KMS-11 (cell line): ENCODE measurements around the gene PGAM2.

ENCODE experiments used
- H2AFZ ChIP-seq: fragments of 200-600 bp; sonication (generic); 2 replicates; pipeline ENCODE4 v1.6.1; 2016; ENCODE audit warnings: antibody characterized with exemption, mixed run types, low read depth
- H3K27ac ChIP-seq: fragments of 200-600 bp; sonication (generic); 2 replicates; pipeline ENCODE4 v1.6.1; 2016; ENCODE audit warnings: mild to moderate bottlenecking, mixed run types
- H3K27me3 ChIP-seq: fragments of 200-600 bp; sonication (generic); 2 replicates; pipeline ENCODE4 v1.6.1; 2017; ENCODE audit warnings: mild to moderate bottlenecking, low read depth, mixed run types, moderate library complexity; ENCODE audit not compliant: insufficient read depth
- H3K36me3 ChIP-seq: fragments of 200-600 bp; sonication (generic); 2 replicates; pipeline ENCODE4 v1.6.1; 2017; ENCODE audit warnings: mild to moderate bottlenecking, mixed run types; ENCODE audit not compliant: insufficient read depth
- H3K4me1 ChIP-seq: fragments of 200-600 bp; sonication (generic); 2 replicates; pipeline ENCODE4 v1.6.1; 2016; ENCODE audit warnings: mild to moderate bottlenecking, low read depth, mixed run types; ENCODE audit not compliant: poor library complexity, severe bottlenecking
- H3K4me2 ChIP-seq: fragments of 200-600 bp; sonication (generic); 2 replicates; pipeline ENCODE4 v1.7.0; 2016; ENCODE audit warnings: mild to moderate bottlenecking, mixed run types
- H3K4me3 ChIP-seq: fragments of 200-600 bp; sonication (generic); IDR thresholded peaks from 2 replicates; pipeline ENCODE4 v1.6.1; 2017; ENCODE audit warnings: low read depth, low read length, mixed read lengths; ENCODE audit not compliant: insufficient read depth
- H3K79me2 ChIP-seq: fragments of 200-600 bp; sonication (generic); 2 replicates; pipeline ENCODE4 v1.6.1; 2016; ENCODE audit warnings: low read depth, mixed run types; ENCODE audit not compliant: insufficient read depth
- H3K9ac ChIP-seq: fragments of 200-600 bp; sonication (generic); 2 replicates; pipeline ENCODE4 v1.6.1; 2016; ENCODE audit warnings: mild to moderate bottlenecking, mixed run types
- H4K20me1 ChIP-seq: fragments of 200-600 bp; sonication (generic); 2 replicates; pipeline ENCODE4 v1.6.1; 2016; ENCODE audit warnings: mild to moderate bottlenecking, mixed run types; ENCODE audit not compliant: insufficient read depth
- CTCF ChIP-seq: fragments of 200-600 bp; sonication (generic); conservative IDR thresholded peaks from 2 replicates; pipeline ENCODE4 v1.6.1; 2017; ENCODE audit warnings: low read depth, mild to moderate bottlenecking, antibody characterized with exemption, low read length, moderate library complexity, mixed read lengths

The PGAM2 gene

GRCh38 chr7:44098092-44099068 is 33.0 kb upstream of the PGAM2 start:
- peak overlapping the region; percentile 48; the same call in 1 of the 2 replicates for H2AFZ ChIP-seq
- TF ChIP-seq CTCF = no peak
- no peaks in the 10 kb centered on the region for H3K27me3 ChIP-seq
- no peaks in the 10 kb centered on the region for H3K79me2 ChIP-seq
- H3K9ac ChIP-seq = no peak overlapping the region
- H3K4me2 ChIP-seq = no peak overlapping the region; the same call in 1 of the 2 replicates
- peaks cover 22% of the 10 kb centered on the region for H3K4me1 ChIP-seq
- H4K20me1 ChIP-seq = no peaks in the 10 kb centered on the region
- no peaks in the 10 kb centered on the region for H3K36me3 ChIP-seq
- peak overlapping the region; percentile 40; the same call in 1 of the 2 replicates for H3K27ac ChIP-seq
- no peak overlapping the region for H3K4me3 ChIP-seq

GRCh38 chr7:44097064-44097932 is 31.9 kb upstream of the PGAM2 start:
- H3K9ac ChIP-seq = no peak overlapping the region
- H3K27me3 ChIP-seq = no peaks in the 10 kb centered on the region
- H3K4me1 ChIP-seq = peaks cover 22% of the 10 kb centered on the region
- peak overlapping the region; percentile 11; the same call in 1 of the 2 replicates for H3K4me2 ChIP-seq
- H3K79me2 ChIP-seq = no peaks in the 10 kb centered on the region
- H2AFZ ChIP-seq = peak overlapping the region; percentile 48; the same call in 1 of the 2 replicates
- no peaks in the 10 kb centered on the region for H4K20me1 ChIP-seq
- H3K27ac ChIP-seq = peak overlapping the region; percentile 40; the same call in 1 of the 2 replicates
- no peak for TF ChIP-seq CTCF
- no peaks in the 10 kb centered on the region for H3K36me3 ChIP-seq
- no peak overlapping the region for H3K4me3 ChIP-seq

GRCh38 chr7:44096326-44096881 is 31.0 kb upstream of the PGAM2 start:
- Histone ChIP-seq H2AFZ (no peak overlapping the region), H3K79me2 (no peaks in the 10 kb centered on the region), H4K20me1 (no peaks in the 10 kb centered on the region), H3K4me1 (peaks cover 22% of the 10 kb centered on the region), H3K4me2 (no peak overlapping the region), H3K27me3 (no peaks in the 10 kb centered on the region), H3K9ac (no peak overlapping the region), H3K27ac (no peak overlapping the region), H3K4me3 (no peak overlapping the region), H3K36me3 (no peaks in the 10 kb centered on the region)
- TF ChIP-seq CTCF = no peak

GRCh38 chr7:44095781-44096180 is 30.4 kb upstream of the PGAM2 start:
- no peak for TF ChIP-seq CTCF
- peaks cover 22% of the 10 kb centered on the region for H3K4me1 ChIP-seq
- no peaks in the 10 kb centered on the region for H4K20me1 ChIP-seq
- H3K4me2 ChIP-seq = no peak overlapping the region
- H3K36me3 ChIP-seq = no peaks in the 10 kb centered on the region
- H2AFZ ChIP-seq = no peak overlapping the region
- H3K79me2 ChIP-seq = no peaks in the 10 kb centered on the region
- no peak overlapping the region for H3K9ac ChIP-seq
- H3K27ac ChIP-seq = no peak overlapping the region
- no peaks in the 10 kb centered on the region for H3K27me3 ChIP-seq
- no peak overlapping the region for H3K4me3 ChIP-seq
